K562 (cell line): ENCODE results near the gene KIF26B.

ENCODE experiments used
- CBX3 ChIP-seq, 2 experiments: IDR thresholded peaks; 1 replicate in 1 of 2; 2 replicates in 1 of 2; pipeline ENCODE4 v1.6.1; 2012; ENCODE audit warnings: inconsistent platforms in 2 of 2, low read length in 2 of 2, borderline replicate concordance in 1 of 2, control low read depth in 1 of 2
- CHD4 ChIP-seq: fragments of 200-600 bp; sonication (generic); IDR thresholded peaks from 3 replicates; pipeline ENCODE4 v1.6.1; 2012; ENCODE audit warnings: low read depth, mild to moderate bottlenecking, mixed read lengths, low read length, inconsistent platforms; ENCODE audit not compliant: insufficient read depth, insufficient replicate concordance, poor library complexity, severe bottlenecking
- CTCF ChIP-seq, 3 experiments: IDR thresholded peaks in 2 of 3; conservative IDR thresholded peaks in 1 of 3; 2 replicates each; pipeline ENCODE4 v1.5.1; 2011 to 2012; ENCODE audit warnings: low read length in 3 of 3, mild to moderate bottlenecking in 3 of 3, control low read depth in 2 of 3, improper control_type of control experiment in 1 of 3, inconsistent platforms in 1 of 3, low read depth in 1 of 3, mixed read lengths in 1 of 3, moderate library complexity in 1 of 3; ENCODE audit not compliant: insufficient read depth in 2 of 3
- E2F5 ChIP-seq: sonication (generic); formaldehyde crosslinking; IDR thresholded peaks from 2 replicates; pipeline ENCODE4 v1.8.0; 2022; ENCODE audit warnings: mild to moderate bottlenecking, missing genetic modification reagents
- KAT7 ChIP-seq: sonication (generic); formaldehyde crosslinking; IDR thresholded peaks from 2 replicates; pipeline ENCODE4 v1.8.0; 2022; ENCODE audit warnings: missing genetic modification reagents, mild to moderate bottlenecking, borderline replicate concordance
- PHF21A ChIP-seq: fragments of 450-650 bp; IDR thresholded peaks from 2 replicates; pipeline ENCODE4 v1.6.1; 2017; ENCODE audit warnings: low read depth, borderline replicate concordance
- USF2 ChIP-seq: sonication (generic); formaldehyde crosslinking; IDR thresholded peaks from 2 replicates; pipeline ENCODE4 v1.5.0; 2020; ENCODE audit warnings: missing genetic modification reagents
- YY1 ChIP-seq, 3 experiments: IDR thresholded peaks; 2 replicates each; pipeline ENCODE4 v1.6.1; 2011; ENCODE audit warnings: low read length in 2 of 3, mild to moderate bottlenecking in 2 of 3, moderate library complexity in 2 of 3, borderline replicate concordance in 1 of 3, control low read depth in 1 of 3, low read depth in 1 of 3; ENCODE audit not compliant: insufficient read depth in 3 of 3, insufficient replicate concordance in 2 of 3, control insufficient read depth in 1 of 3, insufficient read length in 1 of 3; ENCODE audit errors: extremely low read depth in 1 of 3

- TF ChIP-seq CTCF (IDR thresholded peaks at IDR 0.05 in 2 of 3, conservative IDR thresholded peaks at IDR 0.05 in 1 of 3; ENCODE audit: insufficient read depth in 2 of 3, low read depth in 1 of 3, low read length in 3 of 3): no peak
- TF ChIP-seq CHD4: no peak
- TF ChIP-seq PHF21A: no peak
- TF ChIP-seq KAT7 (CRISPR knock-in tag): no peak
- no peak for TF ChIP-seq CBX3 (IDR thresholded peaks at IDR 0.05; ENCODE audit: borderline replicate concordance in 1 of 2, low read length in 2 of 2)
- no peak for TF ChIP-seq USF2 (CRISPR knock-in tag)
- TF ChIP-seq YY1 (IDR thresholded peaks at IDR 0.05; ENCODE audit: borderline replicate concordance in 1 of 3, control insufficient read depth in 1 of 3, extremely low read depth in 1 of 3, insufficient read depth in 3 of 3, insufficient read length in 1 of 3, insufficient replicate concordance in 2 of 3, low read depth in 1 of 3, low read length in 2 of 3): no peak
- no peak for TF ChIP-seq E2F5 (CRISPR knock-in tag)
Measured at GRCh38 chr1:245684571-245684970, 529.8 kb downstream of the KIF26B start.
